NOMO-1 treated with DMSO at 0.1 percent for 48 hours (cell line): ENCODE data around the gene SEMA5A.

ENCODE experiments used
- DNase-seq: peaks from one replicate; lab custom pipeline; 2025; ENCODE audit not compliant: unreplicated experiment; lab: John Stamatoyannopoulos, UW

Gene SEMA5A

GRCh38 chr5:9294793-9295465 lies 250.9 kb downstream of the SEMA5A start:
- DNase-seq: no peak

DNA sequence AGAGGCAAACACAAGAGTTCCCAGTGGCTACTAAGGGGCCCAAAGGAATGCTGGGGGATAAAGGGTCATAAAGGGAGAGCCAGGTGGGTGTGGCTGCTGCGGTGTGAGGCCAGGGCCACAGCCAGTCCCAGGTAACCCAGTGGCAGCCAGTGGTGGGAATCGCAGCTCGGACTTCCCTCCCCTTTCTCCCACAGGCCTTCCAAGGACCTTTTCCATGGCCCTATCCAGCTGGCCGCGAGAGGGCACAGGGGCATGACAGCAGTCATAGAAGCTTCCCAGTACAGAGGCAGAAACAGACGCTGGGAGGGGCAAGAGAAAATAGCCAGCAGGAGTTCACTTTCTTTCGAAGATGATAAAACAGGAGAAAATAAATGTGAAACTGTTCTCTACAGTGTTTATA lies 257.6 kb downstream of the SEMA5A start:
- no peak for DNase-seq

DNA sequence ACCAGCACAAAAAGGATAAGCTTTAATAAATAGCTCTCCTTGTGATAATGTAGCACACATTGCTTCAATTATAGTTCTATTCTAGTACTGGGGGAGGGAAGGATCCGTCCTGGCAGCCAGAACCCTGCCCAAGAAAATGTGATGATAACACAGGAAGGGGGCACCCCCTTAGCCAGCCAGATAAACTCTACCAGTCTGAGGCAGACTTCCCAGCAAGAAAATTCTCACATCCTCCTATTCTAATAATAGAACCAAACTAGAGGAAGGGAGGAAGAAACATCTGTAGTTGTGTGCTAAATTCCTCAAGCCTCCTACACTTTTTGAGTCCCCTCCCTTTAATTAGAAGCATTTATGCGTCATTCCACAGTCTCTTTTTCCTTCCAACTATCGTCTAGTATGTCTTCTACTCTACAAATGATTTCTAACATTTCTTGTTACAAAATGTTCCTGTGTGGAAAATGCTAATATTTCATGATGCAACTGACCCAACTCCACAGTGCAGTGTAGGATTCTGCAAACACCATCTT lies 261.0 kb downstream of the SEMA5A start:
- no peak for DNase-seq

DNA sequence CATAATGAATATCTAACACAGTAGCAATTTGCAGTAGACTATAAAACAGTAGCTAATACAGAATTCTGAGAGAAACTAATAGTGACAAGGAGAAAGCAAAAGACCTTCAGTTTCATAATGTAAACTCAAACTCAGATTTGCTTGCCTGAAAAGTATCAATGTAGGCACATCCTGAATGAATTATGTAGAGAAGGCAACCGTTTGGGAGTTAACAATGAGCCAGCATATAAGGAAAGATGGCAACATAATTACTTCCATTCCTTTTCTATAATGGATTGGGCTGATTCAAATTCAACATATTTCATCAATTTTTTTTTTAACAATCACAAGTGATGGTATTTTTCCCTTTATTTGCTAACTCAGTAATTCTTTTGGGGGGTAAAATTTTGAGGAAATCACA lies 261.6 kb downstream of the SEMA5A start:
- DNase-seq: no peak

GRCh38 chr5:9283473-9283872 lies 262.4 kb downstream of the SEMA5A start:
- DNase-seq: no peak

DNA sequence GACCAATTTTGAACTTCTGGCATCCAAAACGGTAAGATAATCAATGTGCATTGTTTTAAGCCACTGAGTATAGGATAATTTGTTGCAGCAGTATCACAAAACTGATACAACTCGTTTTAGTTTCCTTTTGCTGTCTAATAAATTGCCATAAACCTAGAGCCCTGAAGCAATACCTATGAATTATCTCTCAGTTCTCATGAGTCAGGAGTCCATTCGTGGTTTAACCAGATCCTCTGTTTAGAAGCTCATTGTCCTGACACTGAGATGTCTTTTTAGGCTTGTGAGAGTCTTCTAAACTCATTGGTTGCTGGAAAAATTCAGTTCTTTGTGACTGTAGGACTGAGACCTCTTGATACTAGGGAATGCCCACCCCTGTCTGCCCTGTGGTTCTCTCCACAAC lies 262.9 kb downstream of the SEMA5A start:
- DNase-seq: no peak

GRCh38 chr5:9282211-9282610 lies 263.7 kb downstream of the SEMA5A start:
- no peak for DNase-seq

DNA sequence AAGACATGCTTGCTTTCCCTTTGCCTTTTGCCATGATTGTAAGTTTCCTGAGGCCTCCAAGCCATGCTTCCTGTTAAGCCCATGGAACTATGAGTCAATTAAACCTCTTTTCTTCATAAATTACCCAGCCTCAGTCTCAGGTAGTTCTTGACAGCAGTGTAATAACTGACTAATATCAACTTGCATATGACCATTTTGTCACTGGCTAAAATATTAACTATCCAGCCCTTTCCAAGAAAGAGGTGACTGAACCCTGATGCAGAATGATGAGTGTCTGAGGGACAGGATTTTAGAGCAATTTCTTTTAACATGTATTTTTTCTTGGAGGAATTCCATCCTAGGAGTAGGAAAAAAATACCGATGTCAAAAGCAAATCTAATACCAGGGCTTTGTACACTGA lies 266.1 kb downstream of the SEMA5A start:
- DNase-seq: no peak

DNA sequence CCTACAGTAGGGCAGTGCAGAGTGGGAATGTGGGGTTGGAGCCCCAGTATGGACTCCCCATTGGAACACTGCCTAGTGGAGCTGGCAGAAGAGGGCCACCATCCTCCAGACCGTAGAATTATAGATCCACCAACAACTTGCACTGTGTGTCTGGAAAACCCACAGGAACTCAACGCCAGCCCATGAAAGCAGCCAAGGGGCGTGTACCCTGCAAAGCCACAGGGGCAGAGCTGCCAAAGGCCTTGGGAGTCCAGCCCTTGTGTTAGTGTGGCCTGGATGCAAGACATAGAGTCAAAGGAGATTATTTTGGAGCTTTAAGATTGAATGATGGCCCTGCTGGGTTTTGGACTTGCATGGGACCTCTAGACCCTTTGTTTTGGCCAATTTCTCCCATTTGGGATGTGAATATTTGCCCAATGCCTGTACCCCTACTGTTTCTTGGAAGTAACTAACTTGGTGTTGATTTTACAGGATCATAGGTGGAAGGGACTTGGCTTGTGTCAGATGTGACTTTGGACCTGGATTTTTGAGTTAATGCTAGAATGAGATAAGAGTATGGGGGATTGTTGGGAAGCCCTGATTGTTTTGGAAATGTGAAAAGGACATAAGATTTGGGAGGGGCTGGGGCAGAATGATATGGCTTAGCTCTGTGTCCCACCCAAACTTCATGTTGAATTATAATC lies 266.8 kb downstream of the SEMA5A start:
- no peak for DNase-seq

- DNase-seq: no peak
Observed at GRCh38 chr5:9269014-9269413, 276.9 kb downstream of the SEMA5A start.

GRCh38 chr5:9268226-9268625 lies 277.6 kb downstream of the SEMA5A start:
- DNase-seq: no peak

GRCh38 chr5:9265441-9266287 lies 280.2 kb downstream of the SEMA5A start:
- no peak for DNase-seq

GRCh38 chr5:9264301-9264700 lies 281.6 kb downstream of the SEMA5A start:
- no peak for DNase-seq

- no peak for DNase-seq
Observed at GRCh38 chr5:9263656-9264055, 282.2 kb downstream of the SEMA5A start.

- no peak for DNase-seq
Observed at GRCh38 chr5:9251379-9251980, 294.4 kb downstream of the SEMA5A start.

- DNase-seq: no peak
Observed at GRCh38 chr5:9249231-9249630, 296.6 kb downstream of the SEMA5A start.

DNA sequence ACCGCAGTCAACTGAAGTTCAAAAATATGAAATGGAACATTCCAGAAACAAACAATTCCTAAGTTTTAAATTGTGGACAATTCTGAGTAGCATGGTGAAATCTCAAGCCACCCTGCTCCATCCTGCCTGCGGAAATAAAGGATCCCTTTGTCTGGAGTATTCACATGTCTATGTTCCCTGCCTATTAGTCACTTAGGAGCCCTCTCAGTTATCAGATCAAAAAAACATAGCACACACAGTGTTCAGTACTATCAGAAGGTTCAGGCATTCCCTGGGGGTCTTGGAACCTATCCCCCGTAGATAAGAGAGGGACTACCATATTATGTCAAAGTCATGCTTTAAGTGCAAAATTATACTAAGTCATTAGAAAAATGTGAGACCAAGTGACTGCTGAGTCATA lies 300.8 kb downstream of the SEMA5A start:
- no peak for DNase-seq

DNA sequence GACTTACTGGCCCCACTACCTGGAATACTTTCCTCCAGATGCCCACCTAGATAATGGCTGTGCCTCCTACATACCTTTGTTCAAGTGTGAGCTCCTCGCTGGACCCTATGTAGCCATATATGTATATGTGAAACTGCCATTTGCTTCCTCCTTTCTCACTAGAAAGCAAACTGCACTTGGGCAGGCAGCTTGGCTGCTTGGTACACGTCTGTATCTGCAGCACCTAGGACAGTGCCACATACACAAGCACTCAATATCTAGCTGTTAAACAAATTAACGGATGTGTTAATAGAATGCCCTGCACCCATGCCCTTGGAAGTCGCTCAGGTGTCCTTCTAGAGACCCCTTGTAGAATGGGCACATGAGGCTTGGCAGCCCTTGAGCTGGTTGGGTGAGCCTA lies 301.5 kb downstream of the SEMA5A start:
- DNase-seq: no peak

DNA sequence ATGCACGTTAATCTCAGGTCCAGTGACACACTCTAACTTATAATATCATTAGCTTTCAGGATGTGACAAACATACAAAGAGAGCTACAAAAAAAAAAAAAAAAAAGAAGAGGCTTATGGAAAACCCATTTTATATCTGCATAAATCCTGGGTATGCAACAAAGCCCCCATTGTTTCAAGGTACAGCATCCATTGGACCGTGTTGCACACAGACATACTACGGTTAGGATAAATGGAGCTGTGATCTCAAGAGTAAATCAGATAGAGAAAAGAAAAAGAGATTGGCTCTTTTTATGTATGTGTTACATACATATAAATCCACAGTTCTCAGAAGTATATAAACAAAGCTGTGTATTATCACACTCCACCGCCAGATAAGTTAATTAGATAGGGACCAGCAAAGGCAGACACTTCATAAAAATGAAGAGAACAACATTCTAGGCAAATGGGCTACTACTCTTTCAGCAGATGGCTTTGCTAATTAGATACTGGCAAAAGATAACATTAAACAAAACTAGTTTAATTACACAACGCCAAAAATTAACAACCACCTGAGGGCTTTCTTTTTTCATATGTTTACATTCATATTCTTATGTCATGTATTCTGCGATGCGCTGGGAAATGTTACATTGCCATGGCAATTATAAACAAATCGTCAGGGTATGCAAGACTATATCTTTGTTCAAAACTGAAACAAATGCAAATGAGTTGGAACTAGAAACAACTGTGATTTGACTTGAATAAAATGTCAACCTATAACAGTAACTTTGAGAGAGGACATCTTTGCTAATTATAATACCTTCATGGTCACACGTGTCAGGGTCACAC lies 304.2 kb downstream of the SEMA5A start:
- DNase-seq: no peak

GRCh38 chr5:9240431-9240830 lies 305.4 kb downstream of the SEMA5A start:
- no peak for DNase-seq
